A549 (cell line): ENCODE results near the gene SNRK.

Experiments
- CBX2 ChIP-seq: fragments of 200-600 bp; sonication (generic); IDR thresholded peaks from 2 replicates; pipeline ENCODE4 v1.6.1; 2016; ENCODE audit warnings: low read depth, mild to moderate bottlenecking, borderline replicate concordance
- MAX ChIP-seq: IDR thresholded peaks from 2 replicates; pipeline ENCODE4 v1.6.1; 2012
- NR3C1 ChIP-seq: fragments of >200 bp; sonication (Bioruptor Twin); formaldehyde crosslinking; IDR thresholded peaks from 3 replicates; pipeline ENCODE4 v1.6.1; 2017
- PHF8 ChIP-seq: fragments of 200-600 bp; sonication (generic); IDR thresholded peaks from 2 replicates; pipeline ENCODE4 v1.6.1; 2016; ENCODE audit warnings: low read depth, mild to moderate bottlenecking, antibody characterized with exemption, moderate library complexity, borderline replicate concordance
- POLR2A ChIP-seq: IDR thresholded peaks from 2 replicates; pipeline ENCODE4 v1.6.1; 2012; ENCODE audit warnings: mild to moderate bottlenecking, low read length
- RAD21 ChIP-seq, 2 experiments: fragments of >200 bp in 1 of 2; sonication (Bioruptor Twin) in 1 of 2; formaldehyde crosslinking in 1 of 2; IDR thresholded peaks in 1 of 2; conservative IDR thresholded peaks in 1 of 2; 2 replicates in 1 of 2; 3 replicates in 1 of 2; pipeline ENCODE4 v1.6.1; 2012 to 2018; ENCODE audit warnings: inconsistent platforms in 1 of 2
- RFX5 ChIP-seq: fragments of 450-650 bp; IDR thresholded peaks from 2 replicates; pipeline ENCODE4 v1.7.1; 2014; ENCODE audit warnings: antibody characterized with exemption, mild to moderate bottlenecking, moderate library complexity
- SREBF2 ChIP-seq: fragments of 450-650 bp; IDR thresholded peaks from 2 replicates; pipeline ENCODE4 v1.6.1; 2014; ENCODE audit warnings: mild to moderate bottlenecking, moderate library complexity
- ZNF302 ChIP-seq: fragments of 250-450 bp; sonication (Bioruptor Pico); IDR thresholded peaks from 2 replicates; pipeline ENCODE4 v1.9.0; 2021; ENCODE audit warnings: inconsistent platforms, mild to moderate bottlenecking, moderate library complexity
- TF ChIP-seq, protein P1 (sequence below): fragments of >200 bp; sonication (Bioruptor Twin); formaldehyde crosslinking; IDR thresholded peaks from 3 replicates; pipeline ENCODE4 v1.5.1; 2016
- TF ChIP-seq, protein P2 (sequence below): fragments of 450-650 bp; IDR thresholded peaks from 2 replicates; pipeline ENCODE4 v1.6.1; 2014; ENCODE audit warnings: antibody characterized with exemption

- no peak for TF ChIP-seq POLR2A
- no peak for TF ChIP-seq RAD21 (conservative IDR thresholded peaks at IDR 0.05 in 1 of 2, IDR thresholded peaks at IDR 0.05 in 1 of 2)
- TF ChIP-seq, protein P1, sequence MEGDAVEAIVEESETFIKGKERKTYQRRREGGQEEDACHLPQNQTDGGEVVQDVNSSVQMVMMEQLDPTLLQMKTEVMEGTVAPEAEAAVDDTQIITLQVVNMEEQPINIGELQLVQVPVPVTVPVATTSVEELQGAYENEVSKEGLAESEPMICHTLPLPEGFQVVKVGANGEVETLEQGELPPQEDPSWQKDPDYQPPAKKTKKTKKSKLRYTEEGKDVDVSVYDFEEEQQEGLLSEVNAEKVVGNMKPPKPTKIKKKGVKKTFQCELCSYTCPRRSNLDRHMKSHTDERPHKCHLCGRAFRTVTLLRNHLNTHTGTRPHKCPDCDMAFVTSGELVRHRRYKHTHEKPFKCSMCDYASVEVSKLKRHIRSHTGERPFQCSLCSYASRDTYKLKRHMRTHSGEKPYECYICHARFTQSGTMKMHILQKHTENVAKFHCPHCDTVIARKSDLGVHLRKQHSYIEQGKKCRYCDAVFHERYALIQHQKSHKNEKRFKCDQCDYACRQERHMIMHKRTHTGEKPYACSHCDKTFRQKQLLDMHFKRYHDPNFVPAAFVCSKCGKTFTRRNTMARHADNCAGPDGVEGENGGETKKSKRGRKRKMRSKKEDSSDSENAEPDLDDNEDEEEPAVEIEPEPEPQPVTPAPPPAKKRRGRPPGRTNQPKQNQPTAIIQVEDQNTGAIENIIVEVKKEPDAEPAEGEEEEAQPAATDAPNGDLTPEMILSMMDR, result no peak
- no peak for TF ChIP-seq NR3C1
- no peak for TF ChIP-seq PHF8
- no peak for TF ChIP-seq MAX
- TF ChIP-seq, protein P2, sequence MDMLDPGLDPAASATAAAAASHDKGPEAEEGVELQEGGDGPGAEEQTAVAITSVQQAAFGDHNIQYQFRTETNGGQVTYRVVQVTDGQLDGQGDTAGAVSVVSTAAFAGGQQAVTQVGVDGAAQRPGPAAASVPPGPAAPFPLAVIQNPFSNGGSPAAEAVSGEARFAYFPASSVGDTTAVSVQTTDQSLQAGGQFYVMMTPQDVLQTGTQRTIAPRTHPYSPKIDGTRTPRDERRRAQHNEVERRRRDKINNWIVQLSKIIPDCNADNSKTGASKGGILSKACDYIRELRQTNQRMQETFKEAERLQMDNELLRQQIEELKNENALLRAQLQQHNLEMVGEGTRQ, result no peak
- no peak for TF ChIP-seq RFX5
- TF ChIP-seq CBX2, result no peak
- TF ChIP-seq ZNF302 (CRISPR knock-in tag), result no peak
- TF ChIP-seq SREBF2, result no peak
Measured at GRCh38 chr3:43316783-43317460, 30.6 kb downstream of the SNRK start.
